Measurements from ENCODE around the gene HTR5A.

Gene HTR5A

DNA sequence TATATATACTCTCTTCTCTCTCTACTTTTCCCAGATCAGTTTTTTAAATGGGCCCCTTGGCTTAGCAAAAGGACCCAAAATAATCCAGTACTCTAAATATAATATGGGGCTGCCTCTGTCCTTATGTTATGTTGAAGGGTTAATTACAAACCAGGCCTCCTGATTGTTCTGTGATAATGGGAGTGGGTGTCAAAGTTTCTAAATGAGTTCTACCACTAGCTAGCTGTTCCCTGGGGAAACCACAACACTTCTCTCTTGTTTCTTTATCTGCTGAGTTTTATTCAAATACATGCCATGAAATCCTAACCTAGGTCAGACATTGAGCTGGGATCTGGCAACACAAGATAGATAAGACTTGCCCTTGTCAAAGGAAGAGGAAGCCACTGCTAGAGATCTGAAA lies 3.8 kb downstream of the HTR5A start:
- no peak overlapping the region for H3K4me3 ChIP-seq (ENCODE audit: low read length)
- H3K79me2 ChIP-seq (ENCODE audit: control insufficient read depth, low read length): no peaks in the 10 kb centered on the region
- H3K9me2 ChIP-seq (replicated peaks; ENCODE audit: control insufficient read depth, low read length): no peaks in the 10 kb centered on the region
- no peaks in the 10 kb centered on the region for H3K4me1 ChIP-seq (ENCODE audit: control insufficient read depth, low read length)
- no peak for TF ChIP-seq EZH2phosphoT487 (IDR thresholded peaks at IDR 0.05; ENCODE audit: borderline replicate concordance, low read length)
- TF ChIP-seq, protein P1, sequence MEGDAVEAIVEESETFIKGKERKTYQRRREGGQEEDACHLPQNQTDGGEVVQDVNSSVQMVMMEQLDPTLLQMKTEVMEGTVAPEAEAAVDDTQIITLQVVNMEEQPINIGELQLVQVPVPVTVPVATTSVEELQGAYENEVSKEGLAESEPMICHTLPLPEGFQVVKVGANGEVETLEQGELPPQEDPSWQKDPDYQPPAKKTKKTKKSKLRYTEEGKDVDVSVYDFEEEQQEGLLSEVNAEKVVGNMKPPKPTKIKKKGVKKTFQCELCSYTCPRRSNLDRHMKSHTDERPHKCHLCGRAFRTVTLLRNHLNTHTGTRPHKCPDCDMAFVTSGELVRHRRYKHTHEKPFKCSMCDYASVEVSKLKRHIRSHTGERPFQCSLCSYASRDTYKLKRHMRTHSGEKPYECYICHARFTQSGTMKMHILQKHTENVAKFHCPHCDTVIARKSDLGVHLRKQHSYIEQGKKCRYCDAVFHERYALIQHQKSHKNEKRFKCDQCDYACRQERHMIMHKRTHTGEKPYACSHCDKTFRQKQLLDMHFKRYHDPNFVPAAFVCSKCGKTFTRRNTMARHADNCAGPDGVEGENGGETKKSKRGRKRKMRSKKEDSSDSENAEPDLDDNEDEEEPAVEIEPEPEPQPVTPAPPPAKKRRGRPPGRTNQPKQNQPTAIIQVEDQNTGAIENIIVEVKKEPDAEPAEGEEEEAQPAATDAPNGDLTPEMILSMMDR (IDR thresholded peaks at IDR 0.05; ENCODE audit: low read depth, low read length, poor library complexity, severe bottlenecking): no peak
- H3K36me3 ChIP-seq (ENCODE audit: control insufficient read depth, low read length): no peaks in the 10 kb centered on the region
- no peaks in the 10 kb centered on the region for H3F3A ChIP-seq (ENCODE audit: control insufficient read depth, insufficient read depth)
- H3K27me3 ChIP-seq (ENCODE audit: control insufficient read depth, low read length): peaks cover 5% of the 10 kb centered on the region; the same call in 1 of the 2 replicates
- no peaks in the 10 kb centered on the region for H4K20me1 ChIP-seq (ENCODE audit: control insufficient read depth, insufficient read depth, low read depth, low read length)
- no peak overlapping the region for H3K4me2 ChIP-seq (ENCODE audit: low read length)
- no peak overlapping the region for H3K27ac ChIP-seq (ENCODE audit: low read depth, low read length)
- peaks cover 2% of the 10 kb centered on the region; the same call in 1 of the 2 replicates for H3K9me3 ChIP-seq (ENCODE audit: control insufficient read depth, insufficient read depth, low read length)

- no peak overlapping the region for H3K4me3 ChIP-seq (ENCODE audit: low read length)
- H3K79me2 ChIP-seq (ENCODE audit: control insufficient read depth, low read length): no peaks in the 10 kb centered on the region
- TF ChIP-seq, protein P1 (IDR thresholded peaks at IDR 0.05; ENCODE audit: low read depth, low read length, poor library complexity, severe bottlenecking): no peak
- no peak for TF ChIP-seq EZH2phosphoT487 (IDR thresholded peaks at IDR 0.05; ENCODE audit: borderline replicate concordance, low read length)
Observed at GRCh38 chr7:155084021-155084420, 13.9 kb downstream of the HTR5A start.

GRCh38 chr7:155084969-155085368 lies 14.8 kb downstream of the HTR5A start:
- Histone ChIP-seq H3K4me2 (ENCODE audit: low read length) (no peak overlapping the region), H4K20me1 (ENCODE audit: control insufficient read depth, insufficient read depth, low read depth, low read length) (no peaks in the 10 kb centered on the region), H3K4me3 (ENCODE audit: low read length) (no peak overlapping the region), H3F3A (ENCODE audit: control insufficient read depth, insufficient read depth) (no peaks in the 10 kb centered on the region), H3K27me3 (ENCODE audit: control insufficient read depth, low read length) (no peaks in the 10 kb centered on the region; the same call in 1 of the 2 replicates), H3K9me3 (ENCODE audit: control insufficient read depth, insufficient read depth, low read length) (no peaks in the 10 kb centered on the region), H3K27ac (ENCODE audit: low read depth, low read length) (no peak overlapping the region), H3K36me3 (ENCODE audit: control insufficient read depth, low read length) (no peaks in the 10 kb centered on the region), H3K9me2 (replicated peaks; ENCODE audit: control insufficient read depth, low read length) (no peaks in the 10 kb centered on the region), H3K79me2 (ENCODE audit: control insufficient read depth, low read length) (no peaks in the 10 kb centered on the region), H3K4me1 (ENCODE audit: control insufficient read depth, low read length) (no peaks in the 10 kb centered on the region)
- TF ChIP-seq, protein P1 (IDR thresholded peaks at IDR 0.05; ENCODE audit: low read depth, low read length, poor library complexity, severe bottlenecking): no peak
- no peak for TF ChIP-seq EZH2phosphoT487 (IDR thresholded peaks at IDR 0.05; ENCODE audit: borderline replicate concordance, low read length)

More at GRCh38 chr7:155084021-155084420, 13.9 kb downstream of the HTR5A start:
- H4K20me1 ChIP-seq (ENCODE audit: control insufficient read depth, insufficient read depth, low read depth, low read length): no peaks in the 10 kb centered on the region
- no peaks in the 10 kb centered on the region for H3K9me3 ChIP-seq (ENCODE audit: control insufficient read depth, insufficient read depth, low read length)
- no peaks in the 10 kb centered on the region for H3F3A ChIP-seq (ENCODE audit: control insufficient read depth, insufficient read depth)
- no peak overlapping the region for H3K27ac ChIP-seq (ENCODE audit: low read depth, low read length)
- H3K9me2 ChIP-seq (replicated peaks; ENCODE audit: control insufficient read depth, low read length): no peaks in the 10 kb centered on the region
- H3K4me1 ChIP-seq (ENCODE audit: control insufficient read depth, low read length): no peaks in the 10 kb centered on the region
- H3K27me3 ChIP-seq (ENCODE audit: control insufficient read depth, low read length): no peaks in the 10 kb centered on the region; the same call in 1 of the 2 replicates
- H3K4me2 ChIP-seq (ENCODE audit: low read length): no peak overlapping the region
- H3K36me3 ChIP-seq (ENCODE audit: control insufficient read depth, low read length): no peaks in the 10 kb centered on the region

Measured in DOHH2 (cell line).